Measurements from ENCODE around the gene SYCP2.

DNA sequence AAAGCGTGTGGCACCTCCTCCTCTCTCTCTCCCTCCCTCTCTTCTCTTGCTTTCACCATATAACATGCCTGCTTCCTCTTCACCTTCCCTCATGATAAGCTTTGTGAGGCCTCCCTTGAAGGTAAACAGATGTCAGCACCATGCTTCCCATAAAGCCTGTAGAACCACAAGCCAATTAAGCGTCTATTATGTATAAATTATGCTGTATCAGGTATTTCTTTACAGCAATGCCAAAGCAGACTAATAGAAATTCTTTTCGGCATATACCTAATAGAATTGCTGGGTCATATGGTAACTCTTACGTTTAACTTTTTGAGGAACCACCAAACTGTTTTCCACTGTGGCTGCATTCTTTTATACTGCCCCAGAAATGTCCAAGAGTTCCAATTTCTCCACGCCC lies 75.0 kb downstream of the SYCP2 start:
- TF ChIP-seq, protein P1, sequence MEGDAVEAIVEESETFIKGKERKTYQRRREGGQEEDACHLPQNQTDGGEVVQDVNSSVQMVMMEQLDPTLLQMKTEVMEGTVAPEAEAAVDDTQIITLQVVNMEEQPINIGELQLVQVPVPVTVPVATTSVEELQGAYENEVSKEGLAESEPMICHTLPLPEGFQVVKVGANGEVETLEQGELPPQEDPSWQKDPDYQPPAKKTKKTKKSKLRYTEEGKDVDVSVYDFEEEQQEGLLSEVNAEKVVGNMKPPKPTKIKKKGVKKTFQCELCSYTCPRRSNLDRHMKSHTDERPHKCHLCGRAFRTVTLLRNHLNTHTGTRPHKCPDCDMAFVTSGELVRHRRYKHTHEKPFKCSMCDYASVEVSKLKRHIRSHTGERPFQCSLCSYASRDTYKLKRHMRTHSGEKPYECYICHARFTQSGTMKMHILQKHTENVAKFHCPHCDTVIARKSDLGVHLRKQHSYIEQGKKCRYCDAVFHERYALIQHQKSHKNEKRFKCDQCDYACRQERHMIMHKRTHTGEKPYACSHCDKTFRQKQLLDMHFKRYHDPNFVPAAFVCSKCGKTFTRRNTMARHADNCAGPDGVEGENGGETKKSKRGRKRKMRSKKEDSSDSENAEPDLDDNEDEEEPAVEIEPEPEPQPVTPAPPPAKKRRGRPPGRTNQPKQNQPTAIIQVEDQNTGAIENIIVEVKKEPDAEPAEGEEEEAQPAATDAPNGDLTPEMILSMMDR (IDR thresholded peaks at IDR 0.05), result no peak
- no peak for TF ChIP-seq POLR2A (IDR thresholded peaks at IDR 0.05)
